ENCODE results near the gene GMPR2. TPM values are rescaled to one million over a fixed set of nuclear protein-coding genes. Genes with fewer than 3 reads are reported as not detected.
A peak's percentile ranks its signal among the peaks of the same experiment; 100 is the strongest.

GMPR2 gene
- total and polyA plus RNA-seq, 2 of the 13 experiments (the other 11 are each of a cell fraction or from before 2014, with no cell fraction given) = 210 to 273 TPM

- TF ChIP-seq ZSCAN9 (CRISPR knock-in tag; IDR thresholded peaks at IDR 0.05; ENCODE audit: borderline replicate concordance) (peak; percentile 95), NPAS2 (CRISPR knock-in tag; IDR thresholded peaks at IDR 0.05; ENCODE audit: borderline replicate concordance) (no peak), GLMP (CRISPR knock-in tag; IDR thresholded peaks at IDR 0.05; ENCODE audit: borderline replicate concordance) (no peak), ZNF317 (CRISPR knock-in tag; IDR thresholded peaks at IDR 0.05) (peak; percentile 96), ZFP36L2 (CRISPR knock-in tag; IDR thresholded peaks at IDR 0.05) (peak; percentile 85), ZNF646 (CRISPR knock-in tag; IDR thresholded peaks at IDR 0.05) (no peak; the same call in none of the 2 replicates), NFIC (IDR thresholded peaks at IDR 0.05; ENCODE audit: low read length) (no peak), HDAC2 (CRISPR knock-in tag; IDR thresholded peaks at IDR 0.05) (peak; percentile 98), ZNF615 (CRISPR knock-in tag; IDR thresholded peaks at IDR 0.05; ENCODE audit: borderline replicate concordance) (no peak), ELF3 (CRISPR knock-in tag; IDR thresholded peaks at IDR 0.05) (peak; percentile 98), NR2F1 (CRISPR knock-in tag; IDR thresholded peaks at IDR 0.05) (peak in 1 of 2 experiments; percentile 43; a peak in 1 of 4 replicates), ZNF235 (CRISPR knock-in tag; IDR thresholded peaks at IDR 0.05; ENCODE audit: borderline replicate concordance) (peak; percentile 99; the same call in 1 of the 2 replicates), TBX3 (IDR thresholded peaks at IDR 0.05; ENCODE audit: borderline replicate concordance) (peak; percentile 82), JUN (CRISPR knock-in tag; IDR thresholded peaks at IDR 0.05) (peak; percentile 34), MAF1 (CRISPR knock-in tag; IDR thresholded peaks at IDR 0.05; ENCODE audit: borderline replicate concordance) (peak; percentile 89), ZNF496 (CRISPR knock-in tag; IDR thresholded peaks at IDR 0.05; ENCODE audit: insufficient replicate concordance) (no peak), TIGD3 (CRISPR knock-in tag; IDR thresholded peaks at IDR 0.05; ENCODE audit: borderline replicate concordance) (peak; percentile 81), ZNF749 (CRISPR knock-in tag; IDR thresholded peaks at IDR 0.05; ENCODE audit: borderline replicate concordance) (peak; percentile 97), ZNF639 (CRISPR knock-in tag; conservative IDR thresholded peaks at IDR 0.05) (peak; percentile 96)
These were observed 44.3 kb upstream of the GMPR2 start, which contains the start of gene IPO4 (continued) for GRCh38 chr14:24188251-24189058.
